SU-DHL-6 (cell line): Measurements from ENCODE around the gene TFF1.

Source experiments
- H2AFZ ChIP-seq: fragments of 200-600 bp; sonication (generic); 2 replicates; pipeline ENCODE4 v1.6.1; 2014; ENCODE audit warnings: low read depth, mild to moderate bottlenecking, moderate library complexity, mixed read lengths, antibody characterized with exemption, low read length; ENCODE audit not compliant: severe bottlenecking
- H3F3A ChIP-seq: fragments of 200-600 bp; shearing (Covaris generic); 2 replicates; pipeline ENCODE4 v1.6.0; 2016; ENCODE audit warnings: antibody characterized with exemption, mild to moderate bottlenecking; ENCODE audit not compliant: insufficient read depth
- H3K27ac ChIP-seq: fragments of 200-600 bp; sonication (generic); 2 replicates; pipeline ENCODE4 v1.5.1; 2016; ENCODE audit warnings: low read depth, mild to moderate bottlenecking, low read length, moderate library complexity, mixed read lengths
- H3K27me3 ChIP-seq: fragments of 200-600 bp; sonication (generic), shearing (Covaris generic); 2 replicates; pipeline ENCODE4 v1.6.0; 2014; ENCODE audit warnings: mild to moderate bottlenecking, low read length
- H3K36me3 ChIP-seq: fragments of 200-600 bp; sonication (generic); 2 replicates; pipeline ENCODE4 v1.6.1; 2014; ENCODE audit warnings: mild to moderate bottlenecking, low read length, mixed read lengths
- H3K4me2 ChIP-seq: fragments of 300-600, 200-600 bp; shearing (Covaris generic), sonication (generic); 2 replicates; pipeline ENCODE4 v1.6.0; 2014; ENCODE audit warnings: low read length, low read depth, mild to moderate bottlenecking; ENCODE audit not compliant: poor library complexity, severe bottlenecking
- H3K4me3 ChIP-seq: fragments of 200-600 bp; sonication (generic); 2 replicates; pipeline ENCODE4 v1.5.1; 2014; ENCODE audit warnings: antibody characterized with exemption, low read length, mild to moderate bottlenecking, mixed read lengths; ENCODE audit not compliant: insufficient read depth, poor library complexity, severe bottlenecking
- H3K79me2 ChIP-seq: fragments of 200-600 bp; sonication (generic); 2 replicates; pipeline ENCODE4 v1.6.1; 2014; ENCODE audit warnings: mild to moderate bottlenecking, low read length, moderate library complexity; ENCODE audit not compliant: insufficient read depth
- H3K9ac ChIP-seq: fragments of 200-600 bp; sonication (generic); 2 replicates; pipeline ENCODE4 v1.7.0; 2014; ENCODE audit warnings: mild to moderate bottlenecking, low read length
- H3K9me2 ChIP-seq: fragments of 200-600 bp; sonication (generic); replicated peaks from 2 replicates; pipeline ENCODE4 v1.6.1; 2014; ENCODE audit warnings: low read length; ENCODE audit not compliant: insufficient read depth
- H3K9me3 ChIP-seq: fragments of 200-600 bp; sonication (generic); 2 replicates; pipeline ENCODE4 v1.6.1; 2014; ENCODE audit warnings: low read length, mixed read lengths; ENCODE audit not compliant: insufficient read depth
- H4K20me1 ChIP-seq: fragments of 200-600 bp; sonication (generic); 2 replicates; pipeline ENCODE4 v1.6.1; 2014; ENCODE audit warnings: low read depth, mild to moderate bottlenecking, antibody characterized with exemption, low read length, moderate library complexity, mixed read lengths
- EZH2phosphoT487 ChIP-seq: fragments of 200-600 bp; sonication (generic), shearing (Covaris generic); conservative IDR thresholded peaks from 2 replicates; pipeline ENCODE4 v1.6.1; 2018; ENCODE audit warnings: mild to moderate bottlenecking, antibody characterized with exemption, low read length, moderate library complexity, mixed read lengths
- TF ChIP-seq, protein P1 (sequence below): fragments of 200-600 bp; sonication (generic); IDR thresholded peaks from one replicate; pipeline ENCODE4 v1.5.1; 2017; ENCODE audit warnings: antibody characterized with exemption, mild to moderate bottlenecking, low read length, moderate library complexity; ENCODE audit not compliant: insufficient read depth, poor library complexity, severe bottlenecking

The TFF1 gene

DNA sequence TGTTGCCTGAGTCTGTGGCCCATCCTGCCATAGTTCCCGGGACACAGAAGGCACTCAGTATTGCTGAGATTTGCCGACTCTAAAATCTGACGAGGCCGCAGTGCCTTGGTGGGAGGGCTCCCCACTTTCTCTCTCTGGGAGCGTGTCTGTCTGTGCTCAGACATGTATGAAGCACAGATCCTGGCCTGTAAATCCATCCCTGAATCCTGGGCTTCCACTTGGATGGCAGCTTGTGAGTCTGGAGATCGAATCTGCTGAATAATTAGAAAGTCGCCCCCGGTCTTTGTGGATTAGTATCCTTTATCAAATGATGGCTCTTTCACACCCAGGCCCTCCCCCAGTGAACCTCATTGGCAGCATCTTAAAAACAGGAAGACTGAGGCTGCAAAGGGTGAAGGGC is 47.7 kb upstream of the TFF1 start:
- Histone ChIP-seq H3F3A (no peaks in the 10 kb centered on the region), H3K4me2 (no peak overlapping the region), H2AFZ (no peak overlapping the region), H3K9me3 (no peaks in the 10 kb centered on the region), H3K4me3 (no peak overlapping the region), H4K20me1 (no peaks in the 10 kb centered on the region), H3K27ac (no peak overlapping the region), H3K9ac (no peak overlapping the region), H3K9me2 (no peaks in the 10 kb centered on the region), H3K79me2 (no peaks in the 10 kb centered on the region), H3K27me3 (no peaks in the 10 kb centered on the region), H3K36me3 (no peaks in the 10 kb centered on the region)
- TF ChIP-seq, protein P1, sequence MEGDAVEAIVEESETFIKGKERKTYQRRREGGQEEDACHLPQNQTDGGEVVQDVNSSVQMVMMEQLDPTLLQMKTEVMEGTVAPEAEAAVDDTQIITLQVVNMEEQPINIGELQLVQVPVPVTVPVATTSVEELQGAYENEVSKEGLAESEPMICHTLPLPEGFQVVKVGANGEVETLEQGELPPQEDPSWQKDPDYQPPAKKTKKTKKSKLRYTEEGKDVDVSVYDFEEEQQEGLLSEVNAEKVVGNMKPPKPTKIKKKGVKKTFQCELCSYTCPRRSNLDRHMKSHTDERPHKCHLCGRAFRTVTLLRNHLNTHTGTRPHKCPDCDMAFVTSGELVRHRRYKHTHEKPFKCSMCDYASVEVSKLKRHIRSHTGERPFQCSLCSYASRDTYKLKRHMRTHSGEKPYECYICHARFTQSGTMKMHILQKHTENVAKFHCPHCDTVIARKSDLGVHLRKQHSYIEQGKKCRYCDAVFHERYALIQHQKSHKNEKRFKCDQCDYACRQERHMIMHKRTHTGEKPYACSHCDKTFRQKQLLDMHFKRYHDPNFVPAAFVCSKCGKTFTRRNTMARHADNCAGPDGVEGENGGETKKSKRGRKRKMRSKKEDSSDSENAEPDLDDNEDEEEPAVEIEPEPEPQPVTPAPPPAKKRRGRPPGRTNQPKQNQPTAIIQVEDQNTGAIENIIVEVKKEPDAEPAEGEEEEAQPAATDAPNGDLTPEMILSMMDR = no peak
- TF ChIP-seq EZH2phosphoT487 = no peak

DNA sequence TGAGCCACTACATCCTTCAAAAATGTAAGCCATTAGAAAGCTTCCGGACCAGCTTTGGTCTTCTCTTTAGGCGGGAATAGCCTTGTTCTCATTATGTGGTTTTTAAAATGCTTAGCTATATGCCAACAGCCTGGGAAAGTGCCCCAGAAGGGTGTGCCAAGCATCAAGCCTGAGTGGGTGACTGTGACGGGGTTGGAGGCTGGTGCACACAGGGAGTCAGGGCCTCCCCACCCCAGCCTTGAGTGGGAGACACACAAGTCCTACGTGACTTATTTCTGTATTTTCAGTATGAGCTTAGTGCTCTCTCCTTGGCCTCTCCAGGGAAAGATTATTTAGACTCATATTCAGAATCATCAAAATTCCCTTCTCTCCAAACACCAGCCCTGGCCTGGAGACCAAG is 47.2 kb upstream of the TFF1 start:
- Histone ChIP-seq H3K27ac (no peak overlapping the region), H2AFZ (no peak overlapping the region), H3F3A (no peaks in the 10 kb centered on the region), H3K27me3 (no peaks in the 10 kb centered on the region), H4K20me1 (no peaks in the 10 kb centered on the region), H3K9me2 (no peaks in the 10 kb centered on the region), H3K9ac (no peak overlapping the region), H3K9me3 (no peaks in the 10 kb centered on the region), H3K36me3 (no peaks in the 10 kb centered on the region), H3K4me2 (no peak overlapping the region), H3K4me3 (no peak overlapping the region), H3K79me2 (no peaks in the 10 kb centered on the region)
- TF ChIP-seq EZH2phosphoT487 = no peak
- TF ChIP-seq, protein P1 = no peak

GRCh38 chr21:42413093-42413492 is 46.8 kb upstream of the TFF1 start:
- no peak overlapping the region for H2AFZ ChIP-seq
- H3K9me2 ChIP-seq = no peaks in the 10 kb centered on the region
- H3K4me3 ChIP-seq = no peak overlapping the region
- no peak for TF ChIP-seq EZH2phosphoT487
- TF ChIP-seq, protein P1 = no peak
- H3K79me2 ChIP-seq = no peaks in the 10 kb centered on the region
- no peaks in the 10 kb centered on the region for H3K36me3 ChIP-seq
- H3K9me3 ChIP-seq = no peaks in the 10 kb centered on the region
- no peak overlapping the region for H3K4me2 ChIP-seq
- H3K27me3 ChIP-seq = no peaks in the 10 kb centered on the region
- no peak overlapping the region for H3K9ac ChIP-seq
- H3F3A ChIP-seq = no peaks in the 10 kb centered on the region
- H3K27ac ChIP-seq = no peak overlapping the region
- no peaks in the 10 kb centered on the region for H4K20me1 ChIP-seq

DNA sequence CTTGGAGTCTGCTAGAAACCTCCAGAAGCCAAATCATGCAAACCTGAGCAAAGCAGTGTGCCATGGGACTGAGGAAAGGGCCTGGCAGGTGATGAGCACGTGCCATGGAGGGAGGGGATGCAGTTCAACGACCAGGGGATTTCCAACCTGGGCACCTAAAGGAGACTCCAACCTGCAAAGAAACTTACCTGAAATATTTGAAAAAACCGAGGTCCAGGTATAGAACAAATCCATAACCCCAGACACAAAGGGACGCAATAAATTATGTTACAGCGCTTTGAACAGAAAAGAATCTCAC is 46.2 kb upstream of the TFF1 start:
- Histone ChIP-seq H3K9ac (no peak overlapping the region), H3K4me3 (no peak overlapping the region), H3K9me3 (no peaks in the 10 kb centered on the region), H2AFZ (no peak overlapping the region), H3K79me2 (no peaks in the 10 kb centered on the region), H3K36me3 (no peaks in the 10 kb centered on the region), H3K27me3 (no peaks in the 10 kb centered on the region), H3K9me2 (no peaks in the 10 kb centered on the region), H3K27ac (no peak overlapping the region), H4K20me1 (no peaks in the 10 kb centered on the region), H3F3A (no peaks in the 10 kb centered on the region), H3K4me2 (no peak overlapping the region)
- TF ChIP-seq, protein P1 = no peak
